SK-N-SH treated with all-trans-retinoic acid at 6 μM for 48 hours (cell line): ENCODE results near the gene LMNA.
"Not testable (repeated sequence)": the region's sequence is repeated elsewhere in the genome, so short reads cannot be mapped to it uniquely, and the experiment has no call there.

Experiments used
- ATAC-seq: fragments of 200-7000 bp; cut with Tn5 transposase; 3 replicates; pipeline ENCODE4 v1.9.1; 2020; ENCODE audit warnings: mild to moderate bottlenecking, moderate library complexity
- ARNTL ChIP-seq: fragments of 450-650 bp; formaldehyde crosslinking; IDR thresholded peaks from 2 replicates; pipeline ENCODE4 v1.5.0; 2020; ENCODE audit warnings: low read depth, mild to moderate bottlenecking, moderate library complexity, borderline replicate concordance
- BACH2 ChIP-seq: fragments of 250-450 bp; sonication (Bioruptor Pico); IDR thresholded peaks from 2 replicates; pipeline ENCODE4 v1.9.0; 2021; ENCODE audit warnings: mild to moderate bottlenecking, borderline replicate concordance
- CREB5 ChIP-seq: fragments of 250-450 bp; sonication (Bioruptor Pico); IDR thresholded peaks from 2 replicates; pipeline ENCODE4 v1.5.1; 2020; ENCODE audit warnings: low read depth, mild to moderate bottlenecking, moderate library complexity
- CSDC2 ChIP-seq: fragments of 250-450 bp; sonication (Bioruptor Pico); IDR thresholded peaks from 2 replicates; pipeline ENCODE4 v1.5.0; 2020; ENCODE audit warnings: mild to moderate bottlenecking, moderate library complexity
- GLIS3 ChIP-seq: fragments of 250-450 bp; sonication (Bioruptor Pico); IDR thresholded peaks from 2 replicates; pipeline ENCODE4 v1.5.0; 2020; ENCODE audit warnings: mild to moderate bottlenecking, moderate library complexity
- OSR1 ChIP-seq: fragments of 250-450 bp; sonication (Bioruptor Pico); IDR thresholded peaks from 2 replicates; pipeline ENCODE4 v1.8.0; 2022; ENCODE audit warnings: moderate library complexity, mild to moderate bottlenecking, inconsistent platforms
- PATZ1 ChIP-seq: fragments of 250-450 bp; sonication (Bioruptor Pico); IDR thresholded peaks from 2 replicates; pipeline ENCODE4 v1.8.0; 2020; ENCODE audit warnings: mild to moderate bottlenecking, moderate library complexity, borderline replicate concordance
- POU6F1 ChIP-seq: fragments of 250-450 bp; sonication (Bioruptor Pico); IDR thresholded peaks from 2 replicates; pipeline ENCODE4 v1.8.0; 2021; ENCODE audit warnings: low read depth, mild to moderate bottlenecking, moderate library complexity, borderline replicate concordance
- PPARA ChIP-seq: fragments of 250-450 bp; sonication (Bioruptor Pico); IDR thresholded peaks from 2 replicates; pipeline ENCODE4 v1.5.0; 2020; ENCODE audit warnings: mild to moderate bottlenecking, borderline replicate concordance
- RARB ChIP-seq: fragments of 250-450 bp; sonication (Bioruptor Pico); IDR thresholded peaks from 2 replicates; pipeline ENCODE4 v1.8.0; 2021; ENCODE audit warnings: mild to moderate bottlenecking, moderate library complexity
- SNAI2 ChIP-seq: fragments of 250-450 bp; sonication (Bioruptor Pico); IDR thresholded peaks from 2 replicates; pipeline ENCODE4 v1.5.0; 2020; ENCODE audit warnings: mild to moderate bottlenecking, moderate library complexity
- TOX ChIP-seq: fragments of 250-450 bp; sonication (Bioruptor Pico); IDR thresholded peaks from 2 replicates; pipeline ENCODE4 v1.8.0; 2021; ENCODE audit warnings: mild to moderate bottlenecking, moderate library complexity, borderline replicate concordance
- ZC3H10 ChIP-seq: fragments of 250-450 bp; sonication (Bioruptor Pico); IDR thresholded peaks from 2 replicates; pipeline ENCODE4 v1.5.1; 2021; ENCODE audit warnings: mild to moderate bottlenecking, moderate library complexity
- ZFP3 ChIP-seq: fragments of 250-450 bp; sonication (Bioruptor Pico); IDR thresholded peaks from 2 replicates; pipeline ENCODE4 v1.5.0; 2020; ENCODE audit warnings: mild to moderate bottlenecking, moderate library complexity
- ZFP30 ChIP-seq: fragments of 450-650 bp; formaldehyde crosslinking; IDR thresholded peaks from 2 replicates; pipeline ENCODE4 v1.5.0; 2022; ENCODE audit warnings: mild to moderate bottlenecking, moderate library complexity
- ZNF565 ChIP-seq: fragments of 450-650 bp; formaldehyde crosslinking; conservative IDR thresholded peaks from 2 replicates; pipeline ENCODE4 v1.5.0; 2020; ENCODE audit warnings: low read depth, mild to moderate bottlenecking, moderate library complexity
- ZNF70 ChIP-seq: fragments of 450-650 bp; formaldehyde crosslinking; IDR thresholded peaks from 2 replicates; pipeline ENCODE4 v1.5.0; 2020; ENCODE audit warnings: mild to moderate bottlenecking, moderate library complexity
- ZNF8 ChIP-seq: fragments of 450-650 bp; formaldehyde crosslinking; IDR thresholded peaks from 2 replicates; pipeline ENCODE4 v1.5.0; 2020; ENCODE audit warnings: mild to moderate bottlenecking, moderate library complexity

The LMNA gene

GRCh38 chr1:156067262-156067661, 47.2 kb upstream of the LMNA start:
- no peak for ATAC-seq
- no peak for TF ChIP-seq PPARA (CRISPR knock-in tag)
- TF ChIP-seq GLIS3: no peak
- no peak for TF ChIP-seq SNAI2
- TF ChIP-seq POU6F1 (CRISPR knock-in tag): no peak
- TF ChIP-seq BACH2: no peak
- no peak for TF ChIP-seq CSDC2 (CRISPR knock-in tag)

GRCh38 chr1:156069490-156070455, 44.7 kb upstream of the LMNA start:
- peak; percentile 3; the same call in 1 of the 3 replicates for ATAC-seq
- TF ChIP-seq PPARA (CRISPR knock-in tag) (no peak), POU6F1 (CRISPR knock-in tag) (no peak), ZFP30 (no peak), TOX (CRISPR knock-in tag) (no peak), ZNF8 (CRISPR knock-in tag) (no peak), BACH2 (no peak), CREB5 (CRISPR knock-in tag) (no peak), ZNF70 (CRISPR knock-in tag) (no peak), ARNTL (no peak), OSR1 (CRISPR knock-in tag) (no peak), RARB (CRISPR knock-in tag) (no peak), SNAI2 (no peak), ZNF565 (no peak), PATZ1 (CRISPR knock-in tag) (no peak), ZC3H10 (no peak), ZFP3 (CRISPR knock-in tag) (no peak)

GRCh38 chr1:156070548-156070947, 44.0 kb upstream of the LMNA start:
- peak; percentile 4; the same call in 1 of the 3 replicates for ATAC-seq
- TF ChIP-seq OSR1 (CRISPR knock-in tag) (no peak), ARNTL (no peak), PATZ1 (CRISPR knock-in tag) (no peak), ZNF565 (no peak), BACH2 (no peak)

GRCh38 chr1:156071332-156071816, 43.1 kb upstream of the LMNA start:
- not testable (repeated sequence) for ATAC-seq
